ENCODE results near the gene STK32B.

GRCh38 chr4:5220028-5220427 is 168.7 kb downstream of the STK32B start:
- TF ChIP-seq CTCF (IDR thresholded peaks at IDR 0.05), result no peak
- no peak for TF ChIP-seq EZH2 (IDR thresholded peaks at IDR 0.05; ENCODE audit: borderline replicate concordance, insufficient read depth, low read depth, low read length, poor library complexity, severe bottlenecking)
